ENCODE results near the gene KLHDC3.

GRCh38 chr6:42974919-42975505, 39.0 kb upstream of the KLHDC3 start:
- TF ChIP-seq CTCF (IDR thresholded peaks at IDR 0.05): no peak
- no peak for TF ChIP-seq POLR2A (IDR thresholded peaks at IDR 0.05)
- no peak for TF ChIP-seq POLR2AphosphoS5 (IDR thresholded peaks at IDR 0.05; ENCODE audit: insufficient read depth in 1 of 2, low read depth in 1 of 2)

Measured in vagina (tissue), 2 donors.